Kidney epithelial cell (primary cell): Measurements from ENCODE around the gene RUNX1. TPM values are rescaled to one million over a fixed set of nuclear protein-coding genes. Genes with fewer than 3 reads are reported as not detected.

ENCODE experiments used
- DNase-seq: peaks from one replicate; pipeline ENCODE4 v3.0.0-alpha.2; 2010; ENCODE audit warnings: low read depth
- H3K27me3 ChIP-seq: 2 replicates; pipeline ENCODE4 v1.6.0; 2011; ENCODE audit warnings: low read length; ENCODE audit not compliant: control insufficient read depth, insufficient read depth
- H3K36me3 ChIP-seq: 2 replicates; pipeline ENCODE4 v1.5.1; 2011; ENCODE audit warnings: low read length; ENCODE audit not compliant: control insufficient read depth, insufficient read depth
- H3K4me3 ChIP-seq: 2 replicates; pipeline ENCODE4 v1.5.1; 2011; ENCODE audit warnings: low read depth, mild to moderate bottlenecking, control low read depth, low read length
- total RNA-seq: library from RNA; depleted of rRNA; stranded (reverse); fragments of >200 nt; gene quantifications from 2 replicates; pipeline ENCODE4 v1.2.3, GENCODE V29; 2015
- TF ChIP-seq, protein P1 (sequence below): IDR thresholded peaks from 2 replicates; pipeline ENCODE4 v1.5.1; 2011; ENCODE audit warnings: mild to moderate bottlenecking, moderate library complexity, low read length, control low read depth, inconsistent platforms; ENCODE audit not compliant: insufficient read depth, poor library complexity, severe bottlenecking

Gene RUNX1
- total RNA-seq, 1 donor from 2014 or later: 43.0 TPM

DNA sequence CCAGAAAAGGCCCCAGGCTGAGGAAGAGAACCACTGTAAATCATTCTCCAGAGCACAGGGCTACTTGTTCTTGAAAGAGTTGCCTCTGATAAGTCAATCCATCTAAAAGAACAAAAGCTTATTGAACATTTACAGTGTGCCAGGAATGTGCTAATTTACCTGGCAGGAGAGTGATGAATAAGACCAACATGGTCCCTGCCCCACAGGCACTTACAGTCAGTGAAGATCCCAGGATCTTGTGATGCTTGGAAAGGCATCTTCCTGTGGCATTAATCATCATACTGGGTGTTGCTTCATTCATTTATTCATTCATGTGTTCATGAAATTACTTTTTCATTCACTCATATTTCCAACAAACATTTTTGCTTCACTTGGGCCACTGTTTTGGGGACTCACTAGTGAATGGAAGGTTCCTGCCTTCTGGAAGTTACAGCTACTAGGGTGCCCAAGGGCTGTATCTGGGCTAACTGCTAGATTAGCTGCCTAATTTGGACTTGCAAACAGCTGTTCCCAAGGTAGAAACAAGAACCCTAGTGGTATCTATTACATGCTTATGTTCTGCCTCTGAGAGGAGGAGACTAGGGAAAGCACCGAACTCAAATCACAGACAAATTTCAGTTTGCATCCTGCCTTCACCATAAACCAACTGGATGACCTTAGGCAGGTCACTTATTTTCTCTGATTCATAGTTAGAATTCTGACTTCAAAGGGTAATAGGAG lies 246.8 kb downstream of the RUNX1 start:
- no peak for DNase-seq
- Histone ChIP-seq H3K36me3 (no peaks in the 10 kb centered on the region), H3K4me3 (no peak overlapping the region), H3K27me3 (no peaks in the 10 kb centered on the region)
- TF ChIP-seq, protein P1, sequence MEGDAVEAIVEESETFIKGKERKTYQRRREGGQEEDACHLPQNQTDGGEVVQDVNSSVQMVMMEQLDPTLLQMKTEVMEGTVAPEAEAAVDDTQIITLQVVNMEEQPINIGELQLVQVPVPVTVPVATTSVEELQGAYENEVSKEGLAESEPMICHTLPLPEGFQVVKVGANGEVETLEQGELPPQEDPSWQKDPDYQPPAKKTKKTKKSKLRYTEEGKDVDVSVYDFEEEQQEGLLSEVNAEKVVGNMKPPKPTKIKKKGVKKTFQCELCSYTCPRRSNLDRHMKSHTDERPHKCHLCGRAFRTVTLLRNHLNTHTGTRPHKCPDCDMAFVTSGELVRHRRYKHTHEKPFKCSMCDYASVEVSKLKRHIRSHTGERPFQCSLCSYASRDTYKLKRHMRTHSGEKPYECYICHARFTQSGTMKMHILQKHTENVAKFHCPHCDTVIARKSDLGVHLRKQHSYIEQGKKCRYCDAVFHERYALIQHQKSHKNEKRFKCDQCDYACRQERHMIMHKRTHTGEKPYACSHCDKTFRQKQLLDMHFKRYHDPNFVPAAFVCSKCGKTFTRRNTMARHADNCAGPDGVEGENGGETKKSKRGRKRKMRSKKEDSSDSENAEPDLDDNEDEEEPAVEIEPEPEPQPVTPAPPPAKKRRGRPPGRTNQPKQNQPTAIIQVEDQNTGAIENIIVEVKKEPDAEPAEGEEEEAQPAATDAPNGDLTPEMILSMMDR: no peak

DNA sequence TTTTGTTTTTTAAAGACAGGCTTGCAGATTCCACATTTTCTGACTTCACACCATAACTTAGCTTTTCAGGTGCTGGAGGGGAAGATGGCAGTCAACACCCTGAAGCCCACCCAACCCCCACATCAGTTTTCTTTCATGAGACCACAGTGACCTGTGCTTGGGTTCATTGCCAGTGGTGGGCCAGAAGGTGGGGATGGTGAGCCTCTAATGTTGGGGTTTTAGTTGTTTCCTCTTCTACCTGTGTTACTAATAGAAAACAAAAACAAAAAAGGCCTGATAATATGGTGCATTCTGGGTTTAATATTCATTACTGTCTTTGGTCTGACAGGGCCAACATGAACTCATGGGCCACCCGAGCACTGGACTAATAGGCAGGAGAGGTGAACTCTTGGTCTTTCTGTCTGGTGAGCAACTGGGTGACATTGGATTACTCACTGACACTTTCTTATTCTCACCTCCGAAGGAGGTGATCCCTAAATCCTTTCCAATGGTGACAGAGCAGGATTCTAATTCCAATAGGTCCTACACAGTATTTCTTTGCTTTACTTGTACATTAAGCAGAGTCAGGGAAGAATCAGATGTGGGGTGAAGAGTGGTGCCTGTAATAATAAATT lies 247.5 kb downstream of the RUNX1 start:
- no peak overlapping the region for H3K4me3 ChIP-seq
- no peaks in the 10 kb centered on the region for H3K36me3 ChIP-seq
- no peaks in the 10 kb centered on the region for H3K27me3 ChIP-seq
- no peak for DNase-seq
- TF ChIP-seq, protein P1: peak; percentile 36

DNA sequence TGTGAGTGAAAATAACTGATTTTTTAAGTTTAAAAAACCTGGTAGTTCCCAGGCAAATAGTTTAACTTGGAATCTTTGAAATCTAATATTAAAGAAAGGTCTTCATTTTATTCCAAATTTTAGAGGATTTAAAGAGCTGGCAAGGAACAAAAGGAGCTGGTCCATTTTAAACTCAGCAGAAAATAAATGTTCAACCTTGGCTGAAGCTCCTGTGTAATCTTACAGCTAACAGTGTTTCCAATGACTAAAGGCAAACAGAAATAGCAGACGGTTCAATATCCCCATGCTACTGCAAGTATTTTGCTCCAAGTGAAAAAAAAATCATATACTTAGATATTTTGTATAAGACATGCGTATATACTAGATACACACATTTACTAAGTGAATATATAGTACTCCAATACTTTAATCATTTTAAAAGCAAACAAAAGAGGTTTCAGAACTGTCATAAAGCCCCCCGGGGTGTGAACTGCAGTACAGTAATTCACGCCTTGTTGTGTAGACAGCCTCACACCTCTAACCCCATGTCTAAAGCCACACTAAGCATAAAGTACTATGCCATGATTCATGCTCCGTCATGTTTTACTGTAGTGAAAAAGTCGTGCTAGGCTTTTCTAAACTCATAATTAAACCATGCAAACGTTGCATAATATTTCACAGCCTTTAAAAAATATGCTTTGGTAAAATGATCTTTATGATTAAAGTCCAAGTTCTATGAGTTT lies 248.1 kb downstream of the RUNX1 start:
- Histone ChIP-seq H3K4me3 (no peak overlapping the region), H3K36me3 (no peaks in the 10 kb centered on the region), H3K27me3 (no peaks in the 10 kb centered on the region)
- TF ChIP-seq, protein P1: no peak
- no peak for DNase-seq

DNA sequence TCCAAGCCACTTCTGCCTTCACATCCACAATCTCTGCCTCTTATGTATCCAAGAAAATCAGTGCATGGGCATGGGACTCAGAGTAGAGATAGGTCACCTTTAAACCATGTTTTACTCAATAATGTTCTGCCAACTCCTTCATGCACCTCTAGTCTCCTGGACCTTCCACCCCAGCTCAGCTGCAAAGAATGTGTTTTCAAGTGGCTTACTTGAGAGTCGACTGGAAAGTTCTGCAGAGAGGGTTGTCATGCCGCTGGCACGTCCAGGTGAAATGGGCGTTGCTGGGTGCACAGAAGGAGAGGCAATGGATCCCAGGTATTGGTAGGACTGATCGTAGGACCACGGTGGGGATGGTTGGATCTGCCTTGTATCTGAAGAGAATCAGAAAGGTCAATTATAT lies 250.0 kb downstream of the RUNX1 start:
- TF ChIP-seq, protein P1: no peak
- no peak for DNase-seq
- Histone ChIP-seq H3K27me3 (no peaks in the 10 kb centered on the region), H3K4me3 (no peak overlapping the region), H3K36me3 (no peaks in the 10 kb centered on the region)

DNA sequence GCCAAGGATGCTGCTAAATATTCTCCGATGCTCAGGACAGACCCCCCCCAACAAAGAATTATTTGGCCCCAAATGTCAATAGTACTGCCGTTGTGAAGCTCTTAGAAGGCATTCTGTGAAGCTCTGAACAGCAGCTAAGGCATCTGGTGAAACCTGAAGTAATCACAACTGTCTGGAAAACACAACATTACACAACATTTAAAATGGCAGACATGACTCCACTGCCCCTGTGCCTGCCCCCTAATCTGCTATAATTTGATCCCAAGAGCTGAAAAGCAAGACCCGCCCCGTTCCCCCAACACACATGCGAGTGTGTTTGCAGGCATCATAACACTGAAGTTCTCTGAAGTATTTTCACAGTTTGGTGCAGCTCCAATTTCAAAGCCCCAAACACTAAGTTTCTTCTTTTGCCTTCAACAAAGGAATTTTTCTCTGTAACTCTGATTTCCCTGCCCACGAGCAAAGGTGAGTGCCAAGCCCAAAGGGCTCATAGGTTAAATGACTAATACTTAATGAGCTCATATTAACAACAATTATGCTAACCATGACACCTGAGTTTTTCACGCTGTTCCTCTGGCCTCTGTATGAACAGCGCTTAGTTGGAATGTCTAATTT lies 251.1 kb downstream of the RUNX1 start:
- no peak for DNase-seq
- H3K27me3 ChIP-seq: no peaks in the 10 kb centered on the region
- TF ChIP-seq, protein P1: no peak
- H3K36me3 ChIP-seq: no peaks in the 10 kb centered on the region
- H3K4me3 ChIP-seq: no peak overlapping the region
